DMS79 treated with DMSO at 0.1 percent for 48 hours (cell line): Measurements from ENCODE around the gene MGMT.

Source experiments
- DNase-seq: peaks from one replicate; lab custom pipeline; 2025; lab: John Stamatoyannopoulos, UW

Gene MGMT

DNA sequence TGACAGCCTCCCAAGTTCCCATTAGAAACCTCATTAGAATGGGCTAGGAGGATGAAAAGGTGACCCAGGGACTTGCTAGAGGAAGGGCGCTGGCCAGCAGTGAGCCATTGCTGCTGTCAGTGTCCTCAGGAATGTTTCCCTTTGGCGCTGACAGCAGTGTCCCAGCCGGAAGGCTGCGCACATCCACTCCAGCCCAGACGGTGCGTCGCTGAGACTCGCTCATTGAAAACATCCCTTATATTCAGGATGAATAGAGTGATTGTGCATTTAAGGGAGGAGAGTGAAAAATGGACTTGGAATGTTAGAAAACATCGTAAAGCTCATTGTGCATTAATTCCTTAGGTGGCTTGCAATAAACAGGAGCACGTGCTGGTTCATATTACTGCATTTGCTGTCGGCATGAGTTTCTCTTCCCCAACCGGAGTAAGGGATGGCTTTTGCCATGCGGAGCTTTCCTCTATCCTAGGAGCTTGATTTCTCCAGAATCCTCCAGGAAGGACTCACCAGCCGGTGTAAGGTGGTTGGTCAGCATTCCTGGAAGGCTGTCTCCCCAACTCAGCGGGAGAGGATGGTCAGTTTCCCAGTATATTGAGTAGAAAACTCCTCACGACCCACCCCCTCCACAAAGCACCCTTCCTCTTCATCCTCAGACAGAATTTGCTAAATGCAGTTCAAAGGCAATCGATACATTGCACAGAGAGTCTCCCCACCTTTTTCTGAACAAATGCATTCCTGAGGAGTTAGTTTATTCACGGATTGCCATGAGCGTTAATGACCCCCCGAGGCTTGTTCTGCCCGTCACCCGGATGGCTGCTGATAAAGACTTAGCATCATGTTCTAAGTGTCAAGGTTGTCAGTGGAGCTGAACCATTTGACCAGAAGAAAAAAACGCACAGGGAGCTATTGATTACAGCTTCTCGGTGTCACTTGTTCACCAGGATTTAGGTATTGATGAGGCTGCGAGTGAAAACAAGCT, 295.2 kb downstream of the MGMT start:
- no peak for DNase-seq

DNA sequence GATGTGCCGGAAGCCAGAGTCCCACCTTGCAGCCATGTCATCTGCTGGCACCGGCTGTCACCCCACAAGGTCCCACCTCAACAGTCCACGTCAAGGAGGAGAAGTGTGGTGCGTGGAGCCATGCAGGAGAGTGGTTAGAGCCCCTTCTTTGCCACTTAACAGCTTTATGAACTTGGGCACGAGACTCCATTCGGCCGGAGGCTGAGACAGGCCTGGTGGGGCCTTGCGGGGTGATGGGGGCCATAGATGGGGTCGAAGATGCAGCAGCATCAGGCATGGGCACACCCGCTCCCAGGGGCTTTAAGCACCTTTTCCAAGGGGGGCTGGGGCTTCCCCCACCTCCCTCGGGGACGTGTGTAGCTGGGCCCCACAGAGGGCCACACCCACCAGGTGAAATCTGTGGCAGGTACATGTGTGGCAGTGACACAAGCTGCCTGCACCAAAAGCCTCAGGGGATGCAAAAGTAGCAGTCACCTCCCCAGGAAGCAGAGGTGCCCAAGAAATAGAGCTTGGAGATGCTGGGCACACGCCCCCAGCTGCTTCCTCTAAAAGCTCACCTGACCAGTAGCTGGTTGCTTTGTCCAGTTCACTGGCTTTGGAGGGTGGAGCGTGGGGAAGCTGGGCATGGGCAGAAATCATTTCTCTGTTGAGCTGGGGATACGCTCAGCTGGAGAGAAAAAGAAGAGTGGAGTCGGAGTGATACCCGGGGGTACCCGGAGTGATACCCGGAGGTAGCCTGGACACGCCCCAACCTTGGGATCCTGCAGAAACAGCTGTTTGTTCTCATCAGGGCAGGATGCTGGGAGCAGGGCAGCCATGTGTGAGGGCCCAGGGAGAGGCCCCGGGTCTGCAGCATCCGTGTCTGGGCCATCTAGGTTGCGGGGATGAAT, 297.2 kb downstream of the MGMT start:
- DNase-seq, result no peak

DNA sequence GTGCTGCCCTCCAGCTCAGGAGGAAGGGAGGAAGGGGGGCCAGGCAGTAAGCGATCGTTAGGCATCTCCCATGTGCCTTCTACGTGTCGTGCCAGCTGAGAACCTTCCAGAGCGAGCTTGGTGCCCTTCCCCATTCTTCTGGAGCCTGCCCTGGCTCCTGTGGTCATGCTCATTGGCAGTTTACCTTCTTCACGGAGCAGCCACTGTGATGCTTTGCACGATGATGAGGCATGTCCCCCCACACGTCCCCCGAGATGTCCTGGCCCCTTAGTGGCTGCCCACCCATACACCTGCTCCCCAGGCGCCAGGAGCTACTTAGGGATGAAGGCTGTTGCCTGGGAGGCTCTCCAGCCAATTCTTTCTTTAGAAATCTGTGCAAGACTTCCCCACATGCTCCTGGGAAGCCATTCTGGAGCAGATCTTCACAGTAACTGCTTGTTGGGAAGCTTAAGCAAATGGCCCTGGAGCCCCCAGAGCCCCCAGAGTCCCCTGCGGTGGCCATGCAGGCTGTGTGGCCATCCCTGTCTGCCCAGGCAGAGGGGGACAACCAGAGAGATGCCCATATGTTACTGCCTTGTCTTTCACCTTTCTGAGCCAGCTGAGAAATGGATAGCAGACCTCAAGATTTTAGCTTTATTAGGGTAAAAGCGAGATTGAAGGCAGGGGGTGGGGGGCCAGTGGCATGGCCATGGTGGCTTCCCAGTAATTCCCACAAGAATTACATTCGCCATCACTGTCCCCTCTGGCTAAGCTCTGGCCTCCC, 298.0 kb downstream of the MGMT start:
- DNase-seq, result no peak

DNA sequence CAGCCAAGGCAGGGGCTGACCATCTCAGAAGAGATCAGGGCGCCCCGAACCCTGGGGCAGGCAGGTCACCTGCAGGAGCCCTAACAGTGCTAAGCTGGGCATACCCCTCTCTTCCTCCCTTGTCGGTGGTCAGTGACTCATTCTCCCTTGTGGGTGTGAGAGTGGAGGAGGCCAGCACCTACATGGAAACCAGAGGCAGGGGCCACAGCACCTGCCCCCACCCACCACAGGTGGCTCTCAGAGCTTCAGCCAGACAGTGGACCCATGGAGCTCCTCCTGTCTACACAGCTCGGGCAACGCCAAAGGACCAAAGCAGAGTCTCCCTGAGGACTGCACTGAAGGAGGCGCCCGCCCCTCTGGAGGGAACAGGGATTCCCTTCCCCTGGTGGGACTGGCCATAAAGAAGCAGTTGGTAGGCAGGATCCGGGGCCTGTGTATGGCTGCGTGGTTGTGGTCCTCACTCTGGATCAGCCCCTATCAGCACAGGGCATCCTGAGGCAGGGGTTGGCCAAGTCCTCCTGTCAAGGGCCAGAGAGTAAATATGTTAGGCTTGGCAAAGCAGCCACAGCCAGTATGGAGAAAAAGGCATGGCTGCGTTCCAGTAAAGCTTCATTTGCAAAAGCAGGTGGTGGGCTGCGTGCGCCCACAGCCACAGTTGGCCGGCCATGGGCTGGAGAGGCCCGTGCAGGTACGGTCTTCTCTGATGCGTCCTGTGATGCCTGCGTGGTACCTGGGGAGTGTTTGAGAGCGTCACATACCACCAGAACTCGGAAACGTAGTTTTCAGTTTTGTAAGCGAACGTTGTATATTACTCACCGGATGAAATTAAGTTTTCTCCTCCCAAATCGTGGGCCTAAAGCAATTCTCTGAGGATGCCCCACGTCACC, 298.9 kb downstream of the MGMT start:
- no peak for DNase-seq

DNA sequence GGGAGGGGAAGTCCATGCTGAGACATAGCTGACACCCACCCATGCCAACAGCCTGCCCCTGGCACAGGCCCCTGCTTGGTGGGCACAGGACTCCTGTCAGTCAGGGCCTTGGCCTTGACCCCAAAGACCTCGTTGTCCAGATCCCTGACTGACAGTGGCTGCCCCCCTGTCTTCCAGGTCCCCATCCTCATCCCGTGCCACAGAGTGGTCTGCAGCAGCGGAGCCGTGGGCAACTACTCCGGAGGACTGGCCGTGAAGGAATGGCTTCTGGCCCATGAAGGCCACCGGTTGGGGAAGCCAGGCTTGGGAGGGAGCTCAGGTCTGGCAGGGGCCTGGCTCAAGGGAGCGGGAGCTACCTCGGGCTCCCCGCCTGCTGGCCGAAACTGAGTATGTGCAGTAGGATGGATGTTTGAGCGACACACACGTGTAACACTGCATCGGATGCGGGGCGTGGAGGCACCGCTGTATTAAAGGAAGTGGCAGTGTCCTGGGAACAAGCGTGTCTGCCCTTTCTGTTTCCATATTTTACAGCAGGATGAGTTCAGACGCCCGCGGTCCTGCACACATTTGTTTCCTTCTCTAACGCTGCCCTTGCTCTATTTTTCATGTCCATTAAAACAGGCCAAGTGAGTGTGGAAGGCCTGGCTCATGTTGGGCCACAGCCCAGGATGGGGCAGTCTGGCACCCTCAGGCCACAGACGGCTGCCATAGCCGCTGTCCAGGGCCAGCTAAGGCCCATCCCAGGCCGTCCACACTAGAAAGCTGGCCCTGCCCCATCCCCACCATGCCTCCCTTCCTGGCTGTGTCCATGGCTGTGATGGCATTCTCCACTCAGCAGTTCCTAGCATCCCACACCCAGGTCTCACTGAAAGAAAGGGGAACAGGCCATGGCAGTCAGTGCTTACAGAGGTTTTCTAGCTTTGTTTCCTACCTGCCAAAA, 299.8 kb downstream of the MGMT start:
- no peak for DNase-seq

DNA sequence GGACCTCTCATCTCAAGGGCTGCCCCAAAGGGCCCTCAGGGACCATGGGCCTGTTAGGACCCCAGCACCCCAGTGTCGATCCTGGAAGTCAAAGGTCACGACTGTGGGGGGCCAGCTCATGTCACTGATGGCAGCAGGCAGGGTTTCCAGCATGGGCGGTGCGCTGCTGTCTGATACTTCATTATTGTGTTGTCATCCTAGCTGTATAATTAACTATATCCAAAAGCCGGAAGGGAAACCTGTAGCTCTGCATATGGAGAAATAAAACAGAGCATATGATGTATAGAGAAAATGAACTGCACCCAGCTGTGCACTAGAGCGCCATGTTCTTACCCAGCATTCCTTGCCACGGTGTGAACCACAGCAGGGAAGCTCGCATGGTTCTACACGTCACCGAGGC, 300.7 kb downstream of the MGMT start:
- DNase-seq, result no peak

DNA sequence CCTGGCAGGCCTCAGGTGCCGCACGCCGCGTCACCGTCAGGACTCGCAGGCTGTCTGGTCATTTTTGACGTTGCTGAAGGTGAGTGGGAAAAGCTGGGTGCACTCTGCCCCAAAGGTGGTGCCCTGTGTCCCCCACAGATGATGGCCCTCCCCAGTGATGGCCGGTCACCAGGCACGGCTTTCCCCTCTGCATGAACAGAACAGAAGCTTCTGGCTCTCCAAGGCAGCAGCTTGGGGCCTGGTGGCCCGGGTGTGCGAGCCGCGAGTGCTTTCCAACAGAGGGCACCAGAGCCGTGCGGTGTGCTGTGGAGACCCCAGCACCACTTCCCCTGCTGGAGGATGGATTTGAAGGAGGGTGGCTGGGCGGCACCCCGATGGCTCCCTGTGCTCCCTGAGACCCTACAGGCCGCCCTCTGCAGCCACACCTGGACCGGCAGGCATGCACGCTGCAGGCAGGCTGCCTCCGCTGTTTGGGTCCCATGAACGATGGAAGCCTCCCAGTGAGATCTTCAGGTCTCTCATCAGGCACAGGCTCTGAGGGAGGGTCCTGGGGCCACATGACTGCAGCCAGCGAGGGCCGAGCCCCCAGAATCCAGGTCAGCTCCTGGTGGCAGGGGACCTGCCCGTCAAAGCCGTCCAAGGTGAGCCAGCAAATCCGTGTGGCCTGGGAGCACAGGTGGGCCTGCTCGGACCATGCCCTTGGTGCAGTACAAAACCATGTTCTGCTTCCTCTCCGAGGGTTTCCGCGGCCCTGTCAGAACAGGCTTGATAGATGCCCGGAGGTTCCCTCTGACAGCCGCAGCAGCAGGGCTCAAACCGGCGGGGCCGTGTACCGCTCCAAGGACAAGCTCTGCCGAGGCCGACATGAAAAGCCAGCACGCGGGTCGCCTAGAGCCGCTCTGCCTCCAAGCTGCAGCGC, 301.7 kb downstream of the MGMT start:
- DNase-seq, result no peak

DNA sequence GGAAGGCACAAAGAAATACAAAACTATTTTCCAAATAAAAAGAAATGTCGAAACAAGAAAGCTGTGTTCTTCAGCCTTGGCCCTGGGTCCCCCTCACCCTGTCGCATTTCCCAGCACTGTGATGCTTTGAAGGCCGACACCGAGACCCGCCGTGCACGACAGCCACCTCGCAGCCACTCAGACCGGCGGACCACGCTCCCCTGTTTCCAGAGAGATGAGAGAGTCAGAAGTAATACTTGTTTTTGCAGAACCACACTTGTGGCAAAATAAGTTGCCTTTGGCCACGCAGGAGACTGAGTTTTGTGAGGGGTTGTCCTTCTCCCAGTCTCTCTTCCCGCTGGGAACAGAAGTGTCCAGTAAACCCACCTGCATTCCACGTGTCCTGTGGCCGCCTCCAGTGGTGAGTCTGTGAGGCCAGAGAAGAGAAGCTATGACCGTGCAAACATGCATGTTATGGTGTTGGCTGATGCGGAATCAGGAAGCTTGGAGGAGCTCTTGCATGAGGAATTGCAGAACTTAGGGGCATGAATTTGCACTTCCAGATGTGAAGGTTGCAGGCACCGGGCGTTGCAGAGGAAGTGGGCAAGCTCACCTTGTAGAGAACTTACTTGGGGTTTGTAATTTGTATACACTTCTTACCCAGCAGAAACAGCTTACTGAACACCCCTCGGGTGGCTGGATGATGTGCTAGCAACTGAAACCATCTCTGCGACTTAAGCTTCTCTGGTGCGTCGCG, 302.5 kb downstream of the MGMT start:
- no peak for DNase-seq

DNA sequence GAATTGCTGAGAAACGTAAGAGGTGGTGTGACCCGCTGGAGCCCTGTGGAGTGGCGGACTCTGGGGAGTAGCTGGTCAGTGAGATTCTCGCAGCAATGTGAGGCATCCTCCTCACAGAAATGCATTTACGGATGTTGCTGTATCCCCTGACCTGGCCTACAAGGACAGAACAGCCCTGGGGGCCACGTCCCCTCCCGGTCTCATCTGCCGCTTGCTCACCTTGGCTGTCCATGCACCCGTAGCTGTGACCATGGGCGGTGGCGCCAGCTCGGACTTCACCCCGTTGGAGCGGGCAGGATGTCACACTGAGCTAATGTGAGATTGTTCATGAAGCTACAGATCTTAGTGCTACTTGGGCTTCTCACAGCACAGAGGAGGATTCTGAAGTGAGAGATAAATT, 303.2 kb downstream of the MGMT start:
- no peak for DNase-seq

DNA sequence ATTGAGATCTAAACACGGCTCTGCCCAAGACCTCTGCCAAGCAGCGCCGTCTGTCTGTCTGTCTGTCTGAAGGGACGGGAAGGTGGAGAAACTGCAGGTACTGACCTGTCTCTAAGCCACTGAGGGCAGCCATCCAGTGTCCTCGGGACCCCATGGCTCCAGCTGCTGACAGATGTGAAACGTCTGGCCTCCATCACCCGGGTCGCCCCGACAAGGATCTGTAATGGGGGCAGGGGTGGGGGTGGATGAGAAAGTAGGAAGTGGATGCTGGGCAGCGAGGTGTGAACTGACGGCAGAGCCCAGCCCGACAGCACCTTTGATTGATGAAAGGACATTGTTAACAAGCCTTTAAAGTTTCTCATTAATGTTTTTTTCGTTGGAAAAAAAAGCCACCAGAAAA, 304.0 kb downstream of the MGMT start:
- DNase-seq, result no peak

DNA sequence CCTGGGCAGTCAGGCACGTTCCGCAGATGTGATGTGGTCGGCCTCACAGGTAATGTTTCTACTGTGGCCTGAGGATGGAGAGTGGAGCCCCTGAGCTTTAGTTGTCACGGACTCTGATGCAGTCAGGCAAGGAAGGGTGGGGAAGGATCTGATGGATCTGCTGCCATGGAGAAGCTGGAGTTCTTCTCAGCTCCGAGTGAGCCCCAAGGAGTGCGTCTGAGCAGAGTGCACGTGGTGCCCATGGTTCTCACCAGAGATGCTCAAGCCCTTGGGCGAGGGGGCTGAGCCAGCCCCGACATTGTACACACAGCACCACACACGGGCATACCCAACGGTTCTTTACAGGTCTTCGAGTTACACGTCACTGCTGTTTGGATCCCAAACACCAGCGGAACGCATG, 304.5 kb downstream of the MGMT start:
- no peak for DNase-seq

DNA sequence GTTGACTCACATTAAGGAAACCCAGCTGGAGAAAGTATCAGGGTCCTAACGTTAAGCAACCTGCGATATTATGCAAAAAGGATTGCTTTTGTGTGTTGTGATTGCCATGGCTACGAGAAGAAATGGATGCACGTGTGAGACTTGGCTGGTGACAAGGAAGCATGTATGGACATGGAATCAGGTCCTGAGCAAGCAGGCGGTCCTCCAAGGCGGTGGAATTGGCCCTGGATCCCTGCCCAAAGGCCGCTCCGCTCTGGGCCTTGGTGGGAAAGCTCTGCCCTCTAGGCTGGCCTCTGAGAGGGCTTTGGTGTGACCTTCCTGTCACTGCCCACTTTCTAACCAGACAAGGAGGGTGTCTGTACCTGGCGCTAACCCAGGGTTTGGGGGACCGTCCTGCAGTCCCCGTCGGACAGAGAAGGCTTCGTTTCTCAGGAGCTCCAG, 305.0 kb downstream of the MGMT start:
- DNase-seq, result no peak

DNA sequence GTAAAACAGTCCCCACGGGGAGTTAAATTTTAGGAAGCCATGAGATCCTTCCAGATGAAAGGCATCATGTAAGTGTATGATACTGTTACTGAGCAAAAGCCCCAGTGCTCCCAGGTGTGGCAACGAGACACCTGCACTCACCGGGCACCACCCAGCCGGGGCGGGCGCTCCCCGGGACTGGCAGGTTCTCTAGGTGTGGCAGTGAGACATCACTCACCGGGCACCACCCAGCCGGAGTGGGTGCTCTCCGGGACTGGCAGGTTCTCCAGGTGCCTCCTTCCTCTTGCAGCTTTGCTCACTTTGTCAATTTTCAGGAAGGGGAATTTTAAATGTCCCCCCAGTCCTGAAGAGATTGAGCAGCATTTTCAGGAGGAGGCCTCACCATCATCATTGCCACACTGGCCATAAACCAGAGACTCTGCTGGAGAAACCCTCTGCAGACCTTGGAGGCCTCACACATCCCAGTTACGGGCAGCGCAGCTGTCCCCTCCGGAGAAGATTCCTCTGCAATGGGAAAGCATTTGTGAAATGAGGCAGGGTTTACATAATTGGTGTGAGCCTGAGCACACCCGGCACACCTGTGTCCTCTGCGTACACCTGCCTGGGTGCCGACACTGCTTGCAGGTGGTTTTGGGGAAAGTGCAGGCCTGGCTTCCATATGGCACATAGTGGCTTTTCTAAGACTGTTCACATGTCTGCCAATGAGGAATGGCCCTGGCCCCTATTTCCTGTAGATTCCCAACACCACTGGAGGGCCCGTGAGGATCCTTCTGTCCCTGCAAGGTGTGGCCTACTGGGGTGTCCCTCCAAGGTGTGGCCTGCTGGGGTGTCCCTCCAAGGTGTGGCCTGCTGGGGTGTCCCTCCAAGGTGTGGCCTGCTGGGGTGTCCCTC, 305.7 kb downstream of the MGMT start:
- no peak for DNase-seq

DNA sequence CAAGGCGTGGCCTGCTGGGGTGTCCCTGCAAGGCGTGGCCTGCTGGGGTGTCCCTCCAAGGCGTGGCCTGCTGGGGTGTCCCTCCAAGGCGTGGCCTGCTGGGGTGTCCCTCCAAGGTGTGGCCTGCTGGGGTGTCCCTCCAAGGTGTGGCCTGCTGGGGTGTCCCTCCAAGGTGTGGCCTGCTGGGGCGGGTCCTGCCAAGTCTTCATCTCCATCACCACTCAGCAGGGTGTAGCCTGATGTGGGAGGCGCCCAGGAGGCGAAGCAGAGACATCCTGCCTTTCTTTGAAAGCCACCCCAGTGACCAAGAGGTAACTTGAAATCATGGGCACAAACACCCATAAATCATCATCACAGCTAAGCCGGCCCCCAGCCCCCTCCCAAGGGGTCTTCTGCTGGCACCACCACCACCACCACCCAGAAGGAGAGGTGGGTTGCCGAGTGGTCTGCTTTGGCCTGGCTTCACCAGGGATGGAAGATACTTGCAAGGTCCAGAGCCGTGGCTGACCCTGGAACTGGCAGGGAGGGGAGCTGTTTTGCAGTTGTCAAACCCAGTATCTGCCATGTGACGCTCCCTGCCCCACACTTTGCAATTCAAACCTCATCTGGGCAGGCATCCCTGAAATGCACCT, 306.4 kb downstream of the MGMT start:
- DNase-seq, result no peak

DNA sequence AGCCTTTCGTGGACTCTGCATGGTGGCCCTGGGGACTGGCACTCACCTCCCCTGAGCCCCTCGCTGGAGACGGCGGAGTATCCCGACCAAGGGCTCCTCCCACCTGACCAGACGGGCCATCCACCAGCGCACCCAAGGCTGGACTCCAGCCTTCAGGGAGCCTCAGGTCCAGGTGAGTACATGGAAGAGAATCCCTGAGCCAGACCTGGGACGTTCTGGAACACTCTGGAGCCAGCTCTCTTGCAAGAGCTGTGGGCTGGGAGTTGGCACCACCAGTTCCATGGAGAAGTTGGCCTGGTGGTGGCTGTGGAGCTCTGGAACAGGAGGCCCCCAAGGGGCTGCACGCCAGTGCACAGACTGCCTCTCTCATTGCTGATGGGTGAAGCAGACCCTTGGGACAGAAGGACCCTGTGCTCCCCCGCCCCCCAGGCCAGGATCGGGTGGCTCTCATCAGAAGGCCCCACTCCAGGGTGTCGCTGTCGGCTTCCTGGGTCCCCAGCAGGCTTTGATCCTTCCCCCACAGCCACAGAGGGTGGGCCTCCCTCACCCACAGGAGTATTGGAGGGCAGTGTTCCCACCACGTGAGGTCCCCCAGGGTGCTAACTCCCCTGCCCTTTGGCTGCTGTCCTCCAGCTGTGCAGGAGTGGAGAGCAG, 307.2 kb downstream of the MGMT start:
- no peak for DNase-seq
